ENCODE measurements around the gene AVEN.

DNA sequence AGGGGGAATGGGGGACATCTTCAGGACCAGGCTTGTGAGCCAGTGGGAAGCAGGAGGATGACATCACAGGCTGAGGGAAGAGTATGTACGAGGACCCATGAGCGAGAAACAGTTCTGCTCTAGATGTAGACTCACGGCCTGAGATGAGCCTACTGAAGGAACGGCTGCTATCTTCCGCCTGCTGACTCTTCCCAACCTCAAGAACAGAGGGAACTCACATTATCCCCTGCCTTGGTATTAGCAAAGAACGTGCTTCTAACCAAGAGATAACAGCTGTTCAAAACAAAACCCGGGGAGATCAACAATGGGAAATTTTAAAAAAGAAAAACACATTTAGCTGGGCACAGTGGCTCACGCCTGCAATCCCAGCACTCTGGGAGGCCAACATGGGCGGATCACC lies 25.3 kb downstream of the AVEN start:
- no peak for TF ChIP-seq POLR2A (IDR thresholded peaks at IDR 0.05)
- no peak for TF ChIP-seq CTCF (IDR thresholded peaks at IDR 0.05)

All from right lobe of liver (tissue), 4 donors.